Left lobe of liver (tissue), 2 donors: ENCODE measurements around the gene ANG. TPM values are rescaled to one million over a fixed set of nuclear protein-coding genes. Genes with fewer than 3 reads are reported as not detected.
A peak's percentile ranks its signal among the peaks of the same experiment; 100 is the strongest.

Experiments
- ATAC-seq: fragments of 200-7000 bp; cut with Tn5 transposase; one replicate; pipeline ENCODE4 v1.9.1; 2020; ENCODE audit warnings: mild to moderate bottlenecking, moderate library complexity
- DNase-seq: peaks from one replicate; pipeline ENCODE4 v3.0.0-alpha.2; 2020; ENCODE audit warnings: low spot score
- total RNA-seq: library from RNA; stranded (reverse); gene quantifications from one replicate; pipeline ENCODE4 v1.2.1, GENCODE V29; 2021
- donor health status: DM: no; HTN: no; CAD: no; lungs with moderate emphysema.
- donor health status: DM: no; HTN: yes; CAD: no.

The ANG gene
- total RNA-seq, 1 donor from 2014 or later, result 685 TPM

DNA sequence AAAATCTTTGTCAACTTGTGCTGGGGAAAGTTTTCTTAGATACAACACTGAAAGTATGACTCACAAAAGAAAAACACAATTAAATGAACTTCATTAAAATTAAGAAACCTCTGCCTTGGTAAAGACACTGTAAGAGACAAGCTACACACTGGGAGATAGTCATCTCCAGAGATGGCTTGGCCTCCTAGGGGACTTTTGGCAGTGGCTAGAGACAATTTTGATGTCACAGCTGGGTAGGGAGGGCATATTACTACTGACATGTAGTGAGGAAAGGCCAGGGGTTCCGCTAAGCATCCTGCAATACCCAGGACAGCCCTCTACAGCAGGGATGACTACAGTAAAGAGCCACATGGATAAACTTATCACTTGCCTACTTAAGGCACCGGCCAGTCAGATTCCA, 12.9 kb upstream of the ANG start:
- DNase-seq, result no peak
- ATAC-seq, result no peak

DNA sequence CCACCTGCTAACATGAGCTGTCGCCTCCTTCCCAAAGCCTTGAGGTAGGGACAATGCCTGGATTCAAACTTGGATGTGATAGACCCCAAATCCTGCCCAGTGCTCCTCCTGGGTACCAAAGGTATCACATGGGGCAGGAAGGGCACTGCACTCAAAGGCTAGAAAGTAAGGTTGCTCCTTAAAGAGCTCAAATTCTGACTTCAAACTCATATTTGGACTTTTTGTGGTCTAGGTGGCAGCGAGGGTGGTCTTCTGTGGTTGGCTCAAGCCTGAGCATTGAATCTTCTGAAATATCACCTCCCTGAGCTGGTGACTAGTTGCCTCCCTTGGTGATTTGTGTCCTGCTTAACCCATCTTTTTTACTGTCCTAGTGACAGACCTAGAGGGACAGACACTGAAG, 12.5 kb upstream of the ANG start:
- no peak for ATAC-seq

DNA sequence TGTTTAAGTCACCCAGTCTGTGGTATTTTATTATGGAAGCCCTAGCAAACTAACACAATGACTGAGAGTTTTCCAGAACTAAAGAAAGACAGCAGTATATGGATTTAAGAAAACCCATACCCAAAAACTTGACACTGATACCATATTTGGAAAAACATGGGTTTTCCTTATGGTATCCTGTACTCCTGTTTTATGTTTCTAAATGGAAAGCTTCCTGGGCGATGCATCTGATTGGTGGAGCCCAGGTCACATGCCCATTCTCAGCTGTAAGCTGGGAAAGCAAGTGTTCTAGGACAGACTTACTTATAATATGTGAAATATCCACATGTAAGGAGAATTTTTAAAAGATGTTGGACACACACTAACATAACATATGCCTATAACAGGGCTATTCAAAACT, 8.7 kb upstream of the ANG start:
- ATAC-seq, result no peak
- no peak for DNase-seq

More for the DNA sequence above, 12.5 kb upstream of the ANG start:
- DNase-seq, result peak; percentile 21

DNA sequence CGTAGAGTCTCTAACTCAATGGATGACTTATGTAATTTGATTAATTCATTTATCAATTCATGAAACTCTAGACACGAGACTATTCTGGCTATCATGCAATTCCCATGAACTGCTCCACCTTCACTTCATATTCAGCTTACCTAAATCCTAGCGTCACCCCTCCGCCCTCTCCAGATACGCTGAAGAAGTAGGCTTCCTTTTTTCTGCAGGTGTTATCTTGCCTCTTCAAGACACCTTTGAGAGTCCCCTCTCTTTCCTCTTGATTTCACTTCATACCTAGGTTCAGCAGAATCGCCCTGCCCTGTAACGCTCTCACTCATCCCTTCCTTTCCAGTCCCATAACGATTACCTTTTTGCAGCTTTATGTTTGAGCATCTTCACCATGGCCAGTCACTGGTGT, 8.2 kb upstream of the ANG start:
- ATAC-seq, result no peak
- no peak for DNase-seq

DNA sequence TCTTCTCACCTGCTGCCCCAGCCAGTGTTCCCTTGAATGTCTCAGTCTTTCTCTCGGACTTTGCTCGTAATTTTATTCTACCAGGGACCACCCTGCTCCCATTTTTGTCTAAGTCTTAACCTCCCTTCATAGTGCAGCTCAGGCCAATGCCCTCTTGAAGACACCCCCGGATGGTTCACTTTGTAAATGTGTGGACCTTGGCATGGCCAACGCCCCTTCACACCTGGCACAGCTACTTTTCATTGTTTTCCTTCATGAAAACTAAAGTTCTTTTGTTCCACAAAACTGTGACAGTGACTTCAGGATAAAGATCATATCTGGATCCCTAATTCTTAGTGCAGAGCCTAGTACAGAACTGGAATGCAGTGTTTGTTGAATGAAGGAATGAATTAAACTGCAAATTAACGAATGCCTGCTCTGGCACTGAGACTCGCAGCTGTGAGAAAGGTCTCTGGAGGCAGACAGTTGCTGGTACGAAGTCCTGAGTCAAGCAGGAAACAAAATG, 7.7 kb upstream of the ANG start:
- DNase-seq (no peak), ATAC-seq (peak; percentile 18)

DNA sequence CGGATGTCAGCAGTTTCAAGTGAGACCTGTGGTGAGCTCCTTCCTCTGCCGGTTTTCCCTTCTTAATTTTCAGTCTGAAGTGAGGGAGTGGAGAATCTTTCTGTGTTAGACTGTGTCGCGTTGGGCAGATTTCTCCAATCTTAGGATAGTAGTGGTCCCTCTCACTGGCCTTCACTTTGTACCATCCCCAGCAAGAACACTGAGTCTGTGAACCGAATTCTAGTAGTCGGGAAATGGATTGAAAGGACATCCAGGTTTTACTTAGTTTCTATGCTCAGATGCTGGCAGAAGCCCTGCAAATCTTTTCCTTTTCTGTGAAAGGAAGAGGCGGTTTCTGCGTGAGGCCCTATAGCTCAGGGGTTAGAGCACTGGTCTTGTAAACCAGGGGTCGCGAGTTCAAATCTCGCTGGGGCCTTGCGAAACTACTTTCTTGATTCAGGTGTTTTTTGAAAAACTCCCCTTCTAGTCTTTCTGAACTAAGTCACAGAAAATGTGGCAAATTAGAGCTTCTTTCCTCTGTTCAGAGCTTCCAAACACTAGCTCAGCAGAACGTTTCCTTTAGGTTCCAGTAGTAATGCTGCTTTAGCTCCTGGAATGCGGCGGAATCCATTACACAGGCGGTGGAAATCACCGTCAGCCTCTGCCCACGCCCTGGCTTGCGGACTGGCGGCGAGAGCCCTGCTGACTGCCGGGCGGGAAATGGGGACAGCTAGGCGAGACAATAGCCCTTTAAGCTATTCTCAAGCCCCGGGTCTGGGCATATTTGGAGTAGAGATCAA, 7.0 kb upstream of the ANG start:
- peak; percentile 19 for ATAC-seq
- DNase-seq, result peak; percentile 86

DNA sequence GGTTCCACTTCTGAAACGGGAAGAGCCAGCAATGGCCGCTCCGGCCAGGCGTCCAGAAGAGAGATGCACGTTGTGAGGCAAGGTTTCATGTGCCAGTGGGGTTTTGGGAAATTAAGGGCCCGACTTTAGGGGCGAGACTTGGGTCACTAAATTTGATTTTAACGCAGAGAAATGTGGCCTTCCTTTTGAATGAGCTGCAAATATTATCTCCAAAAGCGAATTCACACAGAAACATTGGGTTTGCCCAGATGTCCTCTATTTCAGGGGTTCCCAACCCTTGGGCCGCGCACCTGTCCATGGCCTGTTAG, 6.5 kb upstream of the ANG start:
- ATAC-seq, result no peak

DNA sequence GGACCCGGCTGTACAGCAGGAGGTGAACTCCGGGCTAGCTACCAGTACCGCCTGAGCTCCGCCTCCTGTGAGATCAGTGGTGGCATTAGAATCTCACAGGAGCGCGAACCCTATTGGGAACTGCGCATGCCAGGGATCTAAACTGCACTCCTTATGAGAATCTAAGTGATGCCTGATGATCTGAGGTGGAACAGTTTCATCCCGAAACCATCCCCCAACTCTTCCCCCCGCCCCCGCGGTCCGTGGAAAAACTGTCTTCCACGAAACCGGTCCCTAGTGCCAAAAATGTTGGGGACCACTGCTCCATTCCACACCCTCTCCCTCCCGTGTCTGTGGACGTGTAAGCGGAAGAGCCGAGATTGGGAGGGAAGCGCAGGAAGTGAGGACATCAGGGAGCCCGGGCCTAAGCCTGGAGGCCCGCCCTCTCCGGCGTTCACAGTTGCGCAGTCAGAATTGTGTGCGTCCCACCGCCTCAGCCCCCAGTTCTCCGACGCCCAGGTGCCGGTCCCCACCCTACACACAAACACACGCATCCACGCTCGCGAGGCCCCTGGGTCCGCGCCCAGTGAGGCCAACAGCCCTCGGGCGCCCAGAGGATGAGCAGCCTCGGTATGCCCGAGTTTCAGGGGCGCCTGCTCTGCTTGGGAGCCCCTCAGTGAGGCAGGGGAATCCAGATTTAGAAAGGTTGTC, 6.0 kb upstream of the ANG start:
- ATAC-seq (peak; percentile 66), DNase-seq (peak; percentile 89)

More for the DNA sequence above, 6.5 kb upstream of the ANG start:
- no peak for DNase-seq

DNA sequence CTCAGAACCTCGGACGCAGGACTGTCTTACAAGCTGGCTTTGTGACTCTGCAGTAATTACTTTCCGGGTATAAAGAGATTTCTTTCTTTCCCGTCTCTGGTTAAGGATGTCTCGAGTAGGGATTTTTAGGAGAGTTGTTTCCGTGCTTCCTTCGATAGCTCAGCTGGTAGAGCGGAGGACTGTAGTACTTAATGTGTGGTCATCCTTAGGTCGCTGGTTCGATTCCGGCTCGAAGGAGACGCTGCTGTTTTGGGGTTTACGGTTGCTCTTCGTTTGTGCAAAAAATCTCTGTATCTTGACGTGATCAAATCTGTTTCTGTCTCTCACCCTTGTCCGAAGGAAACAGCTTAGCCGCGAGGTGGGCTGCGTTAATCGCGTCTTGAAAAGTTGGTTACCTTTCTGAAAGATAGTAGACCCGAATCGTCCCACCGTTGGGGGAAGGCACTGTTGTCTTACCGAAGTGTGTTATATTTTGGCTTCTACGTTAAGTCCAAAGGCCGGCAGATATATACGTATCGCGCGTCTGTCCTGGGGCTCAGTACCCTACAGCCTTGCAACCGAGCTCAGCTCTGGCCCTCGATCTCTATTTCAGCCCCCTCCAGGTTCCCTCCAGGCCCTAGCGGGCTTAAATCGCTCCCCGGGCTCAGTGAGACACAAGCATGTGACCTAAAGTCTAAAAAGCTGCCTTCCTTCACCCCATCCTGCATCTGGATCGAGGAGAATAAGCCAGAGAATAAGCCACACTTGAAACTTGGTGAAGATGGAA, 5.3 kb upstream of the ANG start:
- peak; percentile 70 for DNase-seq

DNA sequence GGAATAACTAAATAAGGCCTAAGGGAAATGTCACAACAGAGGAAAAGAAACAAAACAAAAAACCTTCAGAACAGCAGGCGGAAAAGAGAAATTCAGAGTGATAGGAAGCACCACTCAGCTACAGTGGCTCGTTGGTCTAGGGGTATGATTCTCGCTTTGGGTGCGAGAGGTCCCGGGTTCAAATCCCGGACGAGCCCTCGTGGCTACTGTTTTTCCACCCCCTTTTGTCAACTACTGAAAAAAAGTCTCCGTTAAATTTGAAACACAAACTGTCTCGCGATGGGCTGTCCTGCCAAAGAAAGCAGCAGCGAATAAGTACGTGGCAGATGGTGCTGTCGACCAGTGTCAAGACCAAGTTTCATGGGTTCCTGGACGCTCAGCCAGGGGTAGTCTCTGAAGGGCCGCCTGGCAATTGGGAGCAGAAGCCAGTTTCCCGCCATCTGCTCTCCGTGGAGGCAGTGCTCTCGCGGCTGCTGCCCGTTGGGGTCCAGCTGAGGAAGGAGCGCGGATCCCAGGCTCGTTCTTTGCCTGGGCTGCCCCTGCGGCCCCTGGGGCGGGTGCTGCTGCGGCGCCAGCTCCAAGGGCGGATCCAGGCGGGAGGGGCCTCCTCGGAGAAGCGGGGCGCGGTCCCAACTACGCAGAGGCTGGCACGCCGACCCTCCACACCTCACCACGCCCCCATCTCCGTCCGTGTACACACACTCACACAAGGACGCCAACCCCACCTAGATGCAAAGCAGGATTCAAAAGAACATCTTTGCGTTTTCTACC, 4.5 kb upstream of the ANG start, which contains the start of gene RNASE4:
Gene RNASE4 (plus strand): TSS at position 670 of the 771 bp plus-strand sequence. CDS start 14,812 bp downstream, outside the sequence.
- ATAC-seq (peak; percentile 57), DNase-seq (peak; percentile 91)

More for the DNA sequence above, 5.3 kb upstream of the ANG start:
- peak; percentile 6 for ATAC-seq

DNA sequence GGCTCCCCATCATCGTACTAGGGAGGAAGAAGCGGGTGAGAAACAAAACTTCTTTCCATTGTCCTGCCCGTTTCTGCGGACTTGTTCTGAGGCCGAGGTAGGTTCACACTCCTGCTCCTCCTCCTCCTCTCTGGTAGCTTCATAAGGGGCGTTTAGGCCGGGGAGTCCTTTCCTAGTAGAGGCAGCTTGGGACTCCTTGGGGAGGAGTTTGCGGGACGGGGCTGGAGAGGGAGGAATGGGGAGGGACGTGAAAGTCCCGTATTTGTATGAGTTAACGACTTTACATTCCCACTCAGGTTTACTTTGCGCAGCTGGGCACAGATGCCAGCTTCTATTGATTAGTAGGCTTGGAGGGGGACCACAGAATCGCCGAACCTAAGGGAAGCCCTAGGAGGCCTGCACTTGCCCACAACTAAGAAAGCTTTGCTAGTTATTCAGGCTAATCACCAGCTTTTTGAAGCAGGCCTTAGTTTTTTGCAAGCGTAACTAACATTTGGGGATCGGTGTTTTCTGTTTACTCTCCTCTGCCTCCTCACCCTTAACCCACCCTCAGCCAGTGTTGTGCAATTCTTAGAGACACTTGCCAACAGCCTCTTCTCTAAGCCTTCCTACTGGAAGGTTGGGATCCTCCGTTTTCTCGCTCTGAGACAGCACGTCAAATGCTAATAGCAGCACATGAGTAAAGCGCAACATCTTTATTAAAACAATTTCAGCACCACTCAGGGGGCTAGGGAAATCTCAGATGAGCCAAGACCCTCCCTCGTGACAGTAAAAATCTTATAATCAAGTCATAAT, 3.7 kb upstream of the ANG start:
- DNase-seq, result peak; percentile 81
- ATAC-seq, result peak; percentile 22

DNA sequence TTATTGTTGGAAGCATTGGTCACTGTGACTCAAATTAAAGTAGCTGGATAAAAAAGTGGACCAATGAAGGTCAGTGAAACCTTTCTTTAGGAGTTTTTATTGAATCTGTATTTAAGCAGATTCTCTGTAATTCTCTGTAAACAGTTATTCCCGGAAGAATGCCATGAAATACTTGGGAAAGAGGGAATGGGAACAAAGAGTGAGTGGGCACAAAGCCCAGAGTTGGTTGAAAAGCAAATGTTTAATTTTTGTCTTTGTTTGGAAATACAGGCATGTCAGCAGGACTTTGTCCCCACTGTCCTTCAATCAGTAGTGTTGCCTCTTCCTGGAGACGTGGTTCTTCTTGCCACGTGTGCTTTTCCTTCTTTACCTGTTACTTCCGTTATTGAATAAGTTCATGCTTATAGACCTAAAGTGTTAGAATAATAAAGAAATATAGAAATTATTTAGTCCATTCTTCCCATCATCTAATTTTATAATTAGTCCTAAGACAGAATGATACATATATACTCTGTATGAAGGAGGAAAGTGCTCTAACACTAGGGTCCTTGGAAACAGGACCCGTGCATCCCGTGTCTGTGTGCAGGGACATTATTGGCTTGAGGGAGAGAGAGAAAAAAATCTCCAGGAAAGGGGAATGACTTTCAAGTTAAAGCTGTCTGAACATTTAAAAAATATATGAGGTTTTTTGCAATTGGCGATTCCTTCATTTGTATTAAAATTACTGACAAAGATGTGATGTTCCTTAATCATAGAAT, 2.0 kb upstream of the ANG start:
- ATAC-seq, result no peak
- peak; percentile 81 for DNase-seq

DNA sequence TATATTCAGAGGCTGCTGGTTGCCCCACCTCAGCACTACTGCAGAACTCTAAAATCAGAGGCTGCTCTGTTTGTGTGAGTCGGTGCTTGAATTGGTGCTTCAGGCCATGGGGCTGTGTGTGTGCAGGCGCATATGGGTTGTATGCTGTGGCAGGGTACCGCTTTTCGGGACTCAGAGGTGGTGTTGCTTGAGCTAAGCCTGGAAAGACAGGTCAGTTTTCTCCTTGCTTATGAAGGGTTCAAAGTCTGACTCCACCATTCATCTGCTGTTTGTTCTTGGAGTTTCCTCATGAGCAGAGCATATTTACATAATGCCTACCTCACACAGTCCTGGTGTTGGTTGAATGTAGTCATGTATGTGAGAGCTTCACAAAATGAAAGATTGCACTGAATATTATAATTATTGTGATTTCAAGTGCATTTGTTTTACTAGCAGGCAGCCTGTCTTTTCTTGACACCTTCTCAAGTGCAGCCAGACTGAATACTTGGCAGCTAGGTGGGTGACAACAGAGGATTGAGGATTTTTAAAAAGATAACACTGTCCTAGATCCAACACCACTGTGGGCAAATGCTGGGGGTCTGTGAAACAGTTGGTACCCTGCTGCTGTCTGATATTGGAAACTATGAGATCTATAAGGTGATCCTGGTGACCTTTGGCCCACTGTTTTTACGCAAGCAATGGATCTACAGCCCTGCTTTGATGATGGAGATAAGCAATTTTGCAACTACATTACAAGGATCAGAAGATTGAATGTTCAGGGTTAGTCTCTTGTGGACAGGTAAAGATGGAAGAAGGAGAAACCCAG, 1.0 kb upstream of the ANG start:
- DNase-seq, result no peak
- no peak for ATAC-seq

DNA sequence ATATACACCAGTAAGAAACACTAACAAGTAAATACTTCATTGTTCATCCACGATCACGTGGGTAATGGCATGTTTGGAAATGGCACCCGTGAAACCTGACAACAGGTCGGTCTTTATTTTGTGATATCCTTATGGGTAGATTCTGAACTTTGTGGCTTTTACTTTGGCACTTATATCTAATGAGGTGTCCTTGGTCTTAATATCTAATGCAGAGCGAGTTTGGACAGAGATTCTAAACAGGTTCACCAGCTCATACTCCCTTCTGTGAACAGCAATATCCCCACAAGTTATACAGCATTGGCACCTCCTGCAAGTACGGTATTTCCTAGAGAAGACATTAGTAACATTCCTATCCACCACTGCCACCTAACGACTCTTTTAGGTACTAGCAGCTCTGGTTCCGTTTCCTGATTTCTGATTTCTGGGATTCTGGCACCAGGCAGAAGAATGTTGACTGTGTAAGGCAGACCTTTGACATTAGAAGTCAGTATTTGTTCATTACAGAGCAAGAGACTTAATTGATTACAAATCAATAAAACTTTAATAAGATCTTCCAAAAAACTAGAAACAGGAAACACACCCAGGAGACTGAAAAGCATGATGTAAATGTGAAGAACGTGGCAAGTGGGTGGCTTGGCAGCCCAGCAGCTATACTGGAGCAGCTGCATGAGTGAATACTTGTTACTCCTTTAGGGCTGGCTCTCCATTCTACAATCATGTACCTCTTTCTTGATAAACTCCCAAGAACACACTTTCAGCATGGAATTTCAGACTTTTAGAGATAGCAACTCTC, 2.5 kb downstream of the ANG start:
- no peak for DNase-seq
- peak; percentile 72 for ATAC-seq

DNA sequence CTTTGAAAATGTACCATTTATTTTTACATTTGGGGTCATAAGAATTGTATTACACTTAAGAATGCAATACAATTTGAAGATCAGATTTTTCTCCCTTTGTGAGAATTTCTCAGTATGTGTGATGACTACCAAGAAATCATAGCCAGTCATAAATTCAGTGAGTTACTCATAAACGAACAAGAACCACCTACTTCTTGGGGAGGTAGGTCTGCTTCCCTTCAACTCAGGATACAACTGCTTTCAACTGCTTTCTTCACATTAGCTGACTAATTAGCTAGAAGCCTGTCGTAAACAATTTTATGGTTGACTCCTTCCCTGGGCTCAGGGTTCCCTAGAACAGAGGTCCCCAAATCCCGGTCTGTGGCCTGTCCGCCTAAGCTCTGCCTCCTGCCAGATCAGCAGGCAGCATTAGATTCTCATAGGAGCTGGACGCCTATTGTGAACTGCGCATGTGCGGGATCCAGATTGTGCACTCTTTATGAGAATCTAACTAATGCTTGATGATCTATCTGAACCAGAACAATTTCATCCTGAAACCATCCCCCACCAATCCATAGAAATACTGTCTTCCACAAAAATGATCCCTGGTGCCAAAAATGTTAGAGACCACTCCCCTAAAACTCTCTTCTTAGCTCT, 3.7 kb downstream of the ANG start:
- no peak for ATAC-seq

DNA sequence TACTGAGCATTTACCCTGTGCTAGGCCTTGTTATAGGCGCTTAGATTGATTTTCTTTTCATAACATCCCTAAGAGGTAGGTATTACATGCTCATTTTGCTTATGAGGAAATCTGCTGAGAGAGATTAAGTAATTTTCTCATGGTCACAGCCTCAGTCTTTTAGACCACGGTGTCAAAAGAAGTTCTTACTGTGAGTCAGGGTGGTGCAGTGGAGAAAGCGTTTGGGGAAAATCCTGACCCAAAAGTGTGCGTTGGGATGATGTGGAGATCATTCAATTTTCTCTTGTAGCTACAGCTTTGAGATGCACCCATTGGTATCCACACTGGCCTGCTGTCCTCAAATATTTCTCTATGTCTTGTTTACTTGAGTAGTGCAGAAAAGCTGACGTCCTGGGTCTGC, 8.2 kb downstream of the ANG start:
- no peak for ATAC-seq
- DNase-seq, result no peak

More for the DNA sequence above, 3.7 kb downstream of the ANG start:
- no peak for DNase-seq
